ENCODE measurements around the gene PDLIM1. TPM values are rescaled to one million over a fixed set of nuclear protein-coding genes. Genes with fewer than 3 reads are reported as not detected.
A peak's percentile ranks its signal among the peaks of the same experiment; 100 is the strongest.

The PDLIM1 gene
- total RNA-seq, 1 experiment from 2014 or later, result 20.9 TPM

GRCh38 chr10:95289003-95289920, 1.5 kb downstream of the PDLIM1 start:
- DNase-seq (ENCODE audit: low spot score), result no peak

- no peak for DNase-seq (ENCODE audit: low spot score)
These were observed 2.5 kb downstream of the PDLIM1 start for GRCh38 chr10:95288303-95288702.

GRCh38 chr10:95287281-95287680, 3.5 kb downstream of the PDLIM1 start:
- no peak for DNase-seq (ENCODE audit: low spot score)

- no peak for DNase-seq (ENCODE audit: low spot score)
These were observed 4.1 kb downstream of the PDLIM1 start for GRCh38 chr10:95286707-95287106.

GRCh38 chr10:95285556-95285955, 5.2 kb downstream of the PDLIM1 start:
- no peak for DNase-seq (ENCODE audit: low spot score)

GRCh38 chr10:95284807-95285206, 6.0 kb downstream of the PDLIM1 start:
- DNase-seq (ENCODE audit: low spot score), result no peak

GRCh38 chr10:95282107-95282506, 8.7 kb downstream of the PDLIM1 start:
- no peak for DNase-seq (ENCODE audit: low spot score)

- no peak for DNase-seq (ENCODE audit: low spot score)
These were observed 9.6 kb downstream of the PDLIM1 start for GRCh38 chr10:95281206-95281605.

GRCh38 chr10:95280637-95281036, 10.2 kb downstream of the PDLIM1 start:
- no peak for DNase-seq (ENCODE audit: low spot score)

GRCh38 chr10:95279042-95279820, 11.6 kb downstream of the PDLIM1 start:
- no peak for DNase-seq (ENCODE audit: low spot score)

- DNase-seq (ENCODE audit: low spot score), result no peak
These were observed 12.5 kb downstream of the PDLIM1 start for GRCh38 chr10:95278061-95278988.

- no peak for DNase-seq (ENCODE audit: low spot score)
These were observed 13.2 kb downstream of the PDLIM1 start for GRCh38 chr10:95277614-95278013.

- no peak for DNase-seq (ENCODE audit: low spot score)
These were observed 13.6 kb downstream of the PDLIM1 start for GRCh38 chr10:95277201-95277570.

- DNase-seq (ENCODE audit: low spot score), result no peak
These were observed 14.2 kb downstream of the PDLIM1 start for GRCh38 chr10:95276367-95277200.

- DNase-seq (ENCODE audit: low spot score), result no peak
These were observed 15.0 kb downstream of the PDLIM1 start for GRCh38 chr10:95275726-95276366.

GRCh38 chr10:95273393-95274312, 17.1 kb downstream of the PDLIM1 start:
- peak; percentile 89 for DNase-seq (ENCODE audit: low spot score)

- peak; percentile 48 for DNase-seq (ENCODE audit: low spot score)
These were observed 22.4 kb downstream of the PDLIM1 start for GRCh38 chr10:95268438-95268837.

- no peak for DNase-seq (ENCODE audit: low spot score)
These were observed 23.6 kb downstream of the PDLIM1 start for GRCh38 chr10:95267251-95267650.

GRCh38 chr10:95266674-95267095, 24.1 kb downstream of the PDLIM1 start:
- DNase-seq (ENCODE audit: low spot score), result peak; percentile 86

All from A172 (cell line).